H1 (cell line): Measurements from ENCODE around the gene FOXN4.

Experiments used
- ATF2 ChIP-seq: IDR thresholded peaks from 2 replicates; pipeline ENCODE4 v1.6.1; 2012; ENCODE audit warnings: low read length, inconsistent platforms
- CEBPB ChIP-seq: IDR thresholded peaks from 2 replicates; pipeline ENCODE4 v1.6.1; 2012; ENCODE audit warnings: low read depth, low read length
- CTCF ChIP-seq, 3 experiments: IDR thresholded peaks; 1 replicate in 2 of 3; 2 replicates in 1 of 3; pipeline versions ENCODE4 v1.5.1 to v1.6.1; 2011; ENCODE audit warnings: low read length in 3 of 3, mild to moderate bottlenecking in 3 of 3, inconsistent platforms in 2 of 3, low read depth in 1 of 3, moderate library complexity in 1 of 3; ENCODE audit not compliant: insufficient read depth in 1 of 3; ENCODE audit errors: control extremely low read depth in 1 of 3
- EZH2 ChIP-seq: fragments of 200-600 bp; sonication (generic); IDR thresholded peaks from 2 replicates; pipeline ENCODE4 v1.7.1; 2012; ENCODE audit warnings: low read depth, mild to moderate bottlenecking, moderate library complexity, low read length, inconsistent platforms; ENCODE audit not compliant: severe bottlenecking
- POLR2A ChIP-seq, 2 experiments: IDR thresholded peaks; 1 replicate in 1 of 2; 2 replicates in 1 of 2; pipeline ENCODE4 v1.6.1; 2011; ENCODE audit warnings: low read depth in 2 of 2, low read length in 2 of 2, mild to moderate bottlenecking in 2 of 2; ENCODE audit errors: control extremely low read depth in 1 of 2
- POLR2AphosphoS5 ChIP-seq: IDR thresholded peaks from 2 replicates; pipeline ENCODE4 v1.6.1; 2011; ENCODE audit warnings: low read depth, low read length
- SP1 ChIP-seq: IDR thresholded peaks from 2 replicates; pipeline ENCODE4 v1.6.1; 2011; ENCODE audit warnings: low read depth, low read length
- TEAD4 ChIP-seq: IDR thresholded peaks from 2 replicates; pipeline ENCODE4 v1.6.1; 2012; ENCODE audit warnings: low read depth, low read length, inconsistent platforms, mixed read lengths

- TF ChIP-seq EZH2 (no peak), SP1 (no peak), POLR2AphosphoS5 (no peak), CTCF (IDR thresholded peaks at IDR 0.05; ENCODE audit: control extremely low read depth in 1 of 3, insufficient read depth in 1 of 3, low read depth in 1 of 3, low read length in 3 of 3) (no peak), CEBPB (no peak), POLR2A (IDR thresholded peaks at IDR 0.05; ENCODE audit: control extremely low read depth in 1 of 2, low read depth in 2 of 2, low read length in 2 of 2) (no peak), TEAD4 (no peak), ATF2 (no peak)
Observed at GRCh38 chr12:109287811-109288469, 21.1 kb downstream of the FOXN4 start.
